ENCODE results near the gene PARVB.

PARVB gene

GRCh38 chr22:44024288-44024921 lies at the start of gene PARVB:
PARVB (plus strand) TSS chr22:44024302; CDS start chr22:44024340, 38 bp downstream.
- DNase-seq (ENCODE audit: low read depth in 2 of 2), result no peak

DNA sequence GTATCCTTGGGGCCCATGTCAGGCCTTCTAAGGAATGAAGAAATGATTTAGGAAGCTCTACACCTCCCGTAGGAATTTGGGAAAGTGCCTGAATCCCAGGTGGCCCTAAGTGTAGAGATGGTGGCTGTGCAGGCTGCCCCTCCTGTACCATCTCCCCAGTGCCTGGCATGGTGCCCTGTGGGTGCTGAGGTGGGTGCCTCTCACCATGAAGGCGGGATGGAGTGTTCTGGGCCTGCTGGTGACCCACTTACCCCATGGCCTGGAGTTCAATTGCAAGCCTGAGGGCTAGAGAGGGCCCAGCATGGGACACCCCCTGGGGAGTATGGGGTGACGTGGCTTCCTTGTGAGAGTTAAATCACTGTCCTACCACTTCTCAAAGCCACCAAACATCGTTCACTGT lies 49.1 kb upstream of the PARVB start:
- no peak for DNase-seq (ENCODE audit: low read depth in 2 of 2)

GRCh38 chr22:43976861-43977795 lies 47.0 kb upstream of the PARVB start:
- DNase-seq (ENCODE audit: low read depth in 2 of 2), result no peak

DNA sequence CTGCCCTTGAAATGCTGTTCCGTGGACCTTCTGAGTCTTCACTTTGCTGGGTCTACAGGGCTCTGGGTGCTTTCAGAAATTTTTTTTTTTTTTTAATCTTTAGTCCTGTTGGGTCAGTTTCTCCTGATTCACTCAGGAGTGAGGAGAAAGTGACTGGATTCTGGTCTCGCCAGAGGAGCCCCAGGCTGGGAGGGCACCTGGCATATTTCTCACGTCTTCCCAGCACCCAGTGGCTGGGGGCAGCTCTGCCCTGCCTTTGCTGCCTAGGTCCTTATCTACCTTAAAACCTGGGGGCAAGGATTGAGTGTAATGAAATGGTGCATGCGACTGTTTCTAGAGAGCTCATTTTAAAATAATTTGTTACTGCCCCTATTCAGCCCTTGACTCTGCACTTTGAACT lies 45.5 kb upstream of the PARVB start:
- no peak for DNase-seq (ENCODE audit: low read depth in 2 of 2)

GRCh38 chr22:43980579-43980978 lies 43.5 kb upstream of the PARVB start:
- no peak for DNase-seq (ENCODE audit: low read depth in 2 of 2)

DNA sequence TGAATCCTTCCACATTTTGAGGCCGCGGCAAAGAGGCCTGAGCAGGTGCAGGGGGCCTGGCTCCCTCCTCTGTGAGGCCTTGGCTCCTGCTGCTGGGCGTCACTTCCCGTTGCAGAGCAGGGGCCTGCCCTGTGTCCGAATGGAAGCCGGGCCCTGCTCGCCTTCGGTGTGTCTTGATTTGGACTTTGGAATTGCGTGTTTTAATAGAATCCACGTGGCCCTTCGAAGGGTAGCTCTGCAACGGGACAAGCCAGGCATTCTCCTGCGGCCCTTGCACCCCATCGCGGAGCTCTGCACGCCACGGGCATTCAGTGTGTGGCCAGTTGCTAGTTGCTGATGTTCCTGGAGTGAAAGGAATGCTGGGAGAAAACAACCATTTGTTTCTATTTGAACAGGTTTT lies 43.1 kb upstream of the PARVB start:
- DNase-seq (ENCODE audit: low read depth in 2 of 2), result no peak

DNA sequence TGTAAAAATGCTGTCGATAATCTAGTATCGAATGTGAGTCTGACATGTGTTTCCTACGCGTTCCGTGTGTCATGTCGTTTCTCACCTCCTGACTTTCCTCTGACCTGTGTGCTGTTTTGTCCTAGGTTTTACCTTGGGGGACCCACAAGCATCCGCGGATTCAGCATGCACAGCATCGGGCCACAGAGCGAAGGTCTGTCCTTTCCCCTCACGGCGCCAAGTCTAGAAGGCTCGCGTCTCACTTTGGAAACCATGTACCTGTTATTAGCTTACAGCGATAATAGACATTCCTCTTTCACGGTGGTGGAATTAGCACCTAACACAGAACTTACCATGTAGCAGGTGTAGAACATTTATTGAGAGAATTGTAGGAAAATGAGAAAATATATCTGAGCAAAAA lies 40.3 kb upstream of the PARVB start:
- no peak for DNase-seq (ENCODE audit: low read depth in 2 of 2)

DNA sequence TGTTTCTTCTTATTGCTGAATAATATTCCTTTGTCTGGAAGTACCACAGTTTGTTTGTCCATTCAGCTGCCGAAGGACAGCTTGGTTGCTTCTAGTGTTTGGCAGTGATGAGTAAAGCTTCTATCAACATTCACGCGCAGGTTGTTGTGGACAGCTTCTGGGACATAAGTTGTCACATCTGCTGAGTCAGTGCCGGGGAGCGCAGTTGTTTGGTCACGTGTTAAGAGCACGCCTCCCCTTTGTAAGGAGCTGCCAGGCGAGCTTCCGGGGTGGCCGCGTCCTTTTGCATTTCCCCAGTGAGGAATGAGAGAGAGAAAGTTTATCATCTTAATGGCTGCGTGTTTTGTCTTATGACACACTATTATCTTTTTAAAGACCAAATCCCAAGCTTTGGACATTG lies 38.6 kb upstream of the PARVB start:
- no peak for DNase-seq (ENCODE audit: low read depth in 2 of 2)

- no peak for DNase-seq (ENCODE audit: low read depth in 2 of 2)
Observed at GRCh38 chr22:43988116-43988820, 35.8 kb upstream of the PARVB start.

DNA sequence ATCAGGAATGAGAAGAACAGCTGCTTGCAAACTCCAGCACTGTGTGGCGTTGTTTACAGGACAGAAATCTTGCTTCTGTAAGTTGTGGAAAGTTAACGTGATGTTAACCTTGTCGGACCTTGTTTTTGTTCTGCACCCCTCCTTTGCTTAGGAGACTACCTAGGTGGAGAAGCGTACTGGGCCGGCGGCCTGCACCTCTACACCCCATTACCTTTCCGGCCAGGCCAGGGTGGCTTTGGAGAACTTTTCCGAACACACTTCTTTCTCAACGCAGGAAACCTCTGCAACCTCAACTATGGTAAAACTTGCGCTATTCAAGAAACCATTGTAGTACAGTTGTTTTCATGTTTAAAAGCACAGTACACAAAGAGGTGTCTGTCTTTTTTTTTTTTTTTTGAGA lies 35.1 kb upstream of the PARVB start:
- DNase-seq (ENCODE audit: low read depth in 2 of 2), result no peak

- no peak for DNase-seq (ENCODE audit: low read depth in 2 of 2)
Observed at GRCh38 chr22:43990044-43990443, 34.1 kb upstream of the PARVB start.

DNA sequence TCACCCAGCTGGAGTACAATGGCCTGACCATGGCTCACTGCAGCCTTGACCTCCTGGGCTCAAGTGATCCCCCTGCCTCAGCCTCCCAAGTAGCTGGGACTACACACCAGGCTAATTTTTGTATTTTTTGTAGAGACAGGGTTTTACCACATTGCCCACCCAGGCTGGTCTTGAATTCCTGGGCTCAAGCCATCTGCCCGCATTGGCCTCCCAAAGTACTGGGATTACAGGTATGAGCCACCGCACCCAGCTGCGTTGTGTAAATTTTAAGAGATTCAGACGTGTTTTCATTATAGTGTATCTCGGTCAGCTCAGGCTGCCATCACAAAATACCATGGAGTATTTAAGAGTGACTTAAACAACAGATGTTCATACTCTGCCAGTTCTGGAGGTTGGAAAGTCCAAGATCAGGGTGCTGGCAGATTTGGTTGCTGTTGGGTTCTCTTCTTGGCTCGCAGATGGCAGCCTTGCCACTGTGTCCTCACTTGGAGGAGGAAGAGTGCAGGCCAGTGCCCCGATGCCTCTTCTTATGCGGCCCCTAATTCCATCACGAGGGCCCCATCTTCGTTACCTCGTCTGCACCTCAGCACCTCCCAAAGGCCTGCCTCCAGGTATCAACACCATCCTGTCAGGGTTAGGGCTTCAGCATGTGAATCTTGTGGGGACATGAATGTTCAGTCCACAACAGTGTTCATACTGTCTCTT lies 32.6 kb upstream of the PARVB start:
- DNase-seq (ENCODE audit: low read depth in 2 of 2), result no peak

- DNase-seq (ENCODE audit: low read depth in 2 of 2), result no peak
Observed at GRCh38 chr22:43992331-43992821, 31.7 kb upstream of the PARVB start.

DNA sequence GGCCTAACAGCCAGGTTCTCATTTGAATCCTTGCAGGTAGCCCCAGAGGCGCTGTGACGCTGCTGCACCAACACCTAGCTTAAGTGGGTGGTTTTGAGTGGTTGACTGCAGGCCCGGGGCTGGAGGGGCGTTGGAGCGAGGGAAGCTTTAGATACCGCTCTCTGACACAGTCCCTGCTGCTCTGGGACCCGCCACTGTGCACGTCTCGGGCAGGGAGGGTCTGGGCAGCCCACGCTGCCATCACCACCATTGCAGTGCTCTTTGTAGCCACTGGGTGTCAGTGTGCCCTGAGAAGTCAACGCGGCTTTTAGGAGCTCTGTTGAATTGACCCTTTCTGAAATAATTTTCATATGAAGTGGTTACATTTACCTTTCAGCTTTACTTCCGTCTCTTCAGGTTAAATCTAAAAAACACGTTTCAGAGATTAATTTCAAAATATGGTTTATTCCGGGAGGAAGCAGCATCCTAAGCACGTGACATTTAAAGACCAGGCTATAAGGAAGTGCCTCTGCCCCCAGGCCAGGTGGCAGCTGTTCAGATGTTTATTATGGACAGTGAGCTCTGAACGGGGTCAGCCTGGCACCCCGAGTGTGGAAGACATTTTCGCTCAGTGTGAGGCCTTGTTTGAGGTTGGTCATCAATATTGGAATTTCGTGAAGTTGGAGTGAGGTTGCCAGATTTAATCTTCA lies 30.9 kb upstream of the PARVB start:
- DNase-seq (ENCODE audit: low read depth in 2 of 2), result peak in 1 of 2 donors; percentile 38

DNA sequence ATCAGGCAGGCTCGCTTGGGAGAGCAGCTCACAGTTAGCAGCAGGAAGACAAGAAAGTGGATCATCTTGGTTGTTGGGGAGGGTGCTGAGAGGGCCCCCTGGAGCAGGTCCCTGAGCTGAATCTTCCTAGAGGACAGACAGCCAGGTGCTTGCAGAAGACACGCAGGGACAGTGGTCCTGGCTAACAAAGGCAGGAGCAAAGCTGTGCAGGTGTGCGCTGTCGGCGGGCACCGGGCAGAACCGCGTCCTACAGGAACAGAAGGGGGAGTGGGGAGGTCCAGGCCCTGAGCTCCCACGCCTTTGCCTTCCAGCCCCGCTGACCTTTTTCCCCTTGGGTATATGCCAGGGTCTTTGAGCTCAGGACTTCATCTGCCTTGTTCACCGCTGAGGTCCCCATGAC lies 30.1 kb upstream of the PARVB start:
- no peak for DNase-seq (ENCODE audit: low read depth in 2 of 2)

- no peak for DNase-seq (ENCODE audit: low read depth in 2 of 2)
Observed at GRCh38 chr22:43994416-43994815, 29.7 kb upstream of the PARVB start.

GRCh38 chr22:43995057-43995685 lies 28.9 kb upstream of the PARVB start:
- no peak for DNase-seq (ENCODE audit: low read depth in 2 of 2)

- no peak for DNase-seq (ENCODE audit: low read depth in 2 of 2)
Observed at GRCh38 chr22:43995798-43996169, 28.3 kb upstream of the PARVB start.

DNA sequence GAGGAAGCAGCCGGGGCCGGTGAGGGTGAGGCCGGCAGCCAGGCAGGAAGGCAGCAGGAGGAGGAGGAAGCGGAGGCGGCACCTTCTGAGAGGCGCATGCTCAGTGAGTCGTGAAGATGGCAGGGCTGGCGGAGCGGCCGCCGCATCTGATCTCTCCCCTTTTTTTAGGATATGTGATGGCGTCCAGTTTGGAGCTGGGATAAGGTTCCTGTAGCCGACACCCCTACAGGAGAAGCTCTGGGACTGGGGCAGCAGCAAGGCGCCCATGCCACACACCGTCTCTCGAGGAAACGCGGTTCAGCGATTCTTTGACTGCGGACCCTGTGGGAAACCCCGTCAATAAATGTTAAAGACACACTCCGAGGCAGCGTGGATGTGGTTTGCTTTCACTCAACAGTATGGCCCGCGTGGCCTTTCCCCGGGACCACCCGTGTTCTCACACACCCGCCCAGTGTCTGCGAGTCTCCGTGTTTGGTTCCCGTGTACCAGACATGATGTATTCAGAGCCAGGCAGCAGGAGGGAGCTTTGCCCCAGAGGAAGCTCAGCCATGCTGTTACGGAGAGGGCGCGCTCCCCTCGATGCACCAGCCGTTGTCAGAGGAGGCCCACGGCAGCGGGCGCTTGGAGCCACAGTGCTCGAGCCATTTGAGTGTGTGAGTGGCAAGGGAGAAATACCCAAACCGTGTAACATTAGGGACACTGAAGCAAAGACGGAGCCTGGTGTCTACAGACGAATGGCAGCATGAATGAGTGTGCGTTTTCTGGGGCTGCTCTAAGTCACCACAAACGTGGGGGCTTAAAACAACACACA lies 27.7 kb upstream of the PARVB start:
- DNase-seq (ENCODE audit: low read depth in 2 of 2), result peak; percentile 25 to 48

GRCh38 chr22:43996981-43997265 lies 27.2 kb upstream of the PARVB start:
- no peak for DNase-seq (ENCODE audit: low read depth in 2 of 2)

All from stimulated activated CD4-positive, alpha-beta T cell treated with anti-CD3 and anti-CD28 coated beads, Interleukin-1b, Interleukin-23, amount 100 ng/mL, for 1 hour (primary cell).